Activated CD4-positive, alpha-beta T cell treated with anti-CD3 and anti-CD28 coated beads for 24 hours (primary cell): ENCODE measurements around the gene TUT1.
A peak's percentile ranks its signal among the peaks of the same experiment; 100 is the strongest.
"Not testable (repeated sequence)": the region's sequence is repeated elsewhere in the genome, so short reads cannot be mapped to it uniquely, and the experiment has no call there.

Source experiments
- DNase-seq, 2 donors: peaks; one replicate each; pipeline ENCODE4 v3.0.0-alpha.2; 2020; ENCODE audit warnings: low read depth in 2 of 2

Gene TUT1, protein sequence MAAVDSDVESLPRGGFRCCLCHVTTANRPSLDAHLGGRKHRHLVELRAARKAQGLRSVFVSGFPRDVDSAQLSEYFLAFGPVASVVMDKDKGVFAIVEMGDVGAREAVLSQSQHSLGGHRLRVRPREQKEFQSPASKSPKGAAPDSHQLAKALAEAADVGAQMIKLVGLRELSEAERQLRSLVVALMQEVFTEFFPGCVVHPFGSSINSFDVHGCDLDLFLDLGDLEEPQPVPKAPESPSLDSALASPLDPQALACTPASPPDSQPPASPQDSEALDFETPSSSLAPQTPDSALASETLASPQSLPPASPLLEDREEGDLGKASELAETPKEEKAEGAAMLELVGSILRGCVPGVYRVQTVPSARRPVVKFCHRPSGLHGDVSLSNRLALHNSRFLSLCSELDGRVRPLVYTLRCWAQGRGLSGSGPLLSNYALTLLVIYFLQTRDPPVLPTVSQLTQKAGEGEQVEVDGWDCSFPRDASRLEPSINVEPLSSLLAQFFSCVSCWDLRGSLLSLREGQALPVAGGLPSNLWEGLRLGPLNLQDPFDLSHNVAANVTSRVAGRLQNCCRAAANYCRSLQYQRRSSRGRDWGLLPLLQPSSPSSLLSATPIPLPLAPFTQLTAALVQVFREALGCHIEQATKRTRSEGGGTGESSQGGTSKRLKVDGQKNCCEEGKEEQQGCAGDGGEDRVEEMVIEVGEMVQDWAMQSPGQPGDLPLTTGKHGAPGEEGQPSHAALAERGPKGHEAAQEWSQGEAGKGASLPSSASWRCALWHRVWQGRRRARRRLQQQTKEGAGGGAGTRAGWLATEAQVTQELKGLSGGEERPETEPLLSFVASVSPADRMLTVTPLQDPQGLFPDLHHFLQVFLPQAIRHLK

GRCh38 chr11:62591448-62592145 is at the start of gene TUT1:
Gene TUT1, minus strand, starts transcription at chr11:62591523. Its CDS starts 38 bp downstream, at chr11:62591485.
- DNase-seq: peak; percentile 90

GRCh38 chr11:62632492-62632891 is 41.2 kb upstream of the TUT1 start:
- no peak for DNase-seq

GRCh38 chr11:62627713-62628112 is 36.4 kb upstream of the TUT1 start:
- DNase-seq: no peak

DNA sequence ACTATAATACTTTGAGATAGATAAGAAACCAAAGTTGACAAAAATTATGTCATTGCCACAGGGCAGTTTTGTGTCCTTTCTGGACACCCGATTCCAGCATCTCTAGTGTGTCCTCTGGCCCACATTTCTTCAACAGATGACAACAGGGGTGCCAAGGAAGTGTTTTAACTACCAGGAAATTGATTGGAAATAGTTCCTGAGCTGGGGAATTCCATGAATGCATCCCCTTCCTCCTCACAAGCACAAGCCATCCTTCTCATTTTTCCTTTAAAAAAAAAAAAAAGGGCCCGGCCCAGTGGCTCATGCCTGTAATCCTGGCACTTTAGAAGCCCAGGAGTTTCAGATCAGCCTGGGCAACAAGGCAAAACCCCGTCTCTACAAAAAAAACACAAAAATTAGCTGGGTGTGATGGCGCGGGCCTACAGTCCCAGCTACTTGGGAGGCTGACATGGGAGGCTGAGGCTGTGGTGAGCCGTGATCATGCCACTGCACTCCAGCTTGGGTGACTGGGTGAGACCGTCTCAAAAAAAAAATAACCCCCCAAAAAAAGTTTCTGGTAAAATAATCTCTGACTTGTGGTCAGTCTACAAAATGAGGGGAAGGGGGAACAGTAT is 31.3 kb upstream of the TUT1 start:
- DNase-seq: no peak

DNA sequence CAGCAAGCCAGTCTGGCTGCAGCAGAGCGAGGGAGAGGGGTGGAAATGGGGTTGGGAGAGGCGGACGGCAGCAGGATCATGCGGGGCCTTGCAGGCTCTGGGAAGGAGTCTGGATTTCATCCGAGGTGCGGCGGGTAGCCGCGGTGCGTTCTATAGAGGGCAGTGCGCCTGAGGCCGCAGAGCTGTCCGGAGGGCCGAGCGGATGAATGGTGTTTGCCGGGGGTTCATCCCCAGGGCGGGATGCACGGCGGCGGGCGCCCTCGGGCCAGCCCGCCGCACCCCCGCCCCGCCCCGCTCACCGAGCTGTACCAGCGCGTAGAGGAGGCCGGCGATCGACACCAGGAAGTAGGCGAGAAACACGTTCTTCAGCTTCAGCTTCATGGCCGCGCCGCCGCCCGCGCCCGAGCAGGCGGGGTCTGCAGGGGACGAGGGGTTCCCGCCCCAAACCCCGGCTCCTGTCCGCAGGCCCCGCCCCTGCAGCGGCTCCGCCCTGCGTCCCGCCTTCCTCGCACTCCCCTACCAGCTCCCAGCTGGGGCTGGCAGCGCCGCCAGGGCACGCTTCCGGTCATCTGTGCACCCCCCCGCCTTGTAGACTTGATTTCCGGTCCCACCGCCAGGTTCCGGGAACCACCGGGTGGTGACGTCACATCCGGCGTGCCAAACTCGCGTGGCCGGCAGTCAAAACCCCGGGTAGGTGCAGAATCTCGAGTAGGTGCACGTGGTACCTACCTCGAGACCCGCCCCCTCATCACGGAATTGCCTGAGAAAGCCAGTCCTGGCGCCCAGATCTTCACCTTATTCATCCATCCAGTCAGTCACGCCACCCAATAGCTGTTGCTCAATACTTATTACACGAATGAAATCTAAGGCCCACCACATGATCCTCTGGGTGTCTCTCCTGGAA is 30.5 kb upstream of the TUT1 start, which contains the start of gene B3GAT3:
B3GAT3 (minus strand) TSS at position 420 of the 904 bp plus-strand sequence; CDS start at position 381, 39 bp downstream.
- peak; percentile 89 to 96 for DNase-seq

DNA sequence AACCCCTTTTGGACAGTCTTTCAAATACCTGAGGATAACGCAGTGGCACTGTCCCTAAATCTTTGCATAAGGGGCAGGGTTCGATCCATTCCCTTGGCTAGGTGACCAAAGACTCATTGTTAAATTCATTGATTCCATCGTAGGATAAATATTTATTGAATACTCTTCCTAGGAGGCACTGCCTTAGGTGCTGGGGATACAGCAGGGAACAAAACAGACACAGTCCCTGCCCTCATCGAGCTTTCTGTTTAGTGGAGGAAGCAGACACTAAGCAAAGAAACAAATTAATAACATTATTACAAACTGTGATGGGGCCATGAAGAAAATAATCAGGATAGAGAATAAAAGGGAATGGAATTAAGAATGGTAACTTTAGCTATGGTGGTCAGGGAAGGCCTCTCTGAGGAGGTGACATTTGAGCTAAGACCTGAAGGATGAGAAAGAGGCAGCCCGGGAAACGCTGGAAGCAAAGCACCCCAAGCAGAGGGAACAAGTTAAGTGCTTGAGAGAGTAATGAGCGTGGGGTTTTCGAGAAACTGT is 29.8 kb upstream of the TUT1 start:
- DNase-seq: no peak

DNA sequence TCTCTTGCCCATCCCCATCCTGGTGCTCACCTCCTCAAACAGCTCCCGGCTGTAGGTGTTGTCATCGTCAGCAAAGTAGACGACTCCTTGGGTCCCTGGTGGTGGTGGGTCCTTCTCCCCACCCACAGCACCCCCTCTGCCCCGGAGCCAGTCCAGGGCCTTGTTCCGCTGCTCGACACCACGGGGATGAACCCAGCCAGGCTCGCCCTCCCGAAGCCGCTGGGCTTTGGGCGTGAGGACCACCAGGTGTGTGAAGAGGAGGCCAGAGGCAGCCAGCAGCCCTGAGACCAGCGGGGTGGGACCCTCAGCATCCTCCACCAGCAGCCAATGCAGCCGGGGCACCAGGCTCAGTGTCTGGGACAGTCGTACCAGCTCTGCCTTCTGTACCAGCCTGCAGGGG is 25.6 kb upstream of the TUT1 start:
- not testable (repeated sequence) for DNase-seq

GRCh38 chr11:62615521-62615920 is 24.2 kb upstream of the TUT1 start:
- no peak for DNase-seq

GRCh38 chr11:62614275-62614674 is 23.0 kb upstream of the TUT1 start:
- DNase-seq: peak; percentile 29 to 47

DNA sequence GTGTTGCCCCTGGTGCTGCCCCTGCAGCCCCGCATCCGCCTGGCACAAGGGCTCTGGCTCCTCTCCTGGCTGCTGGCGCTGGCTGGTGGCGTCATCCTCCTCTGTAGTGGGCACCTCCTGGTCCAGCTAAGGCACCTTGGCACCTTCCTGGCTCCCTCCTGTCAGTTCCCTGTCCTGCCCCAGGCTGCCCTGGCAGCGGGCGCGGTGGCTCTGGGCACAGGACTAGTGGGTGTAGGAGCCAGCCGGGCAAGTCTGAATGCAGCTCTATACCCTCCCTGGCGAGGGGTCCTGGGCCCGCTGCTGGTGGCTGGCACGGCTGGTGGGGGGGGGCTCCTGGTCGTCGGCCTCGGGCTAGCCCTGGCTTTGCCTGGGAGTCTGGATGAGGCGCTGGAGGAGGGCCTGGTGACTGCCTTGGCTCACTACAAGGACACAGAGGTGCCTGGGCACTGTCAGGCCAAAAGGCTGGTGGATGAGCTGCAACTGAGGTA is 22.0 kb upstream of the TUT1 start:
- DNase-seq: no peak

GRCh38 chr11:62612366-62613290 is 21.3 kb upstream of the TUT1 start, which contains the start of the genes EML3 and ROM1:
Gene EML3, minus strand, starts transcription at chr11:62612775. Its CDS starts 318 bp downstream, at chr11:62612457.
Gene ROM1, plus strand, starts transcription at chr11:62613257. Its CDS starts 25 bp downstream, at chr11:62613282.
- DNase-seq: peak; percentile 78 to 86

DNA sequence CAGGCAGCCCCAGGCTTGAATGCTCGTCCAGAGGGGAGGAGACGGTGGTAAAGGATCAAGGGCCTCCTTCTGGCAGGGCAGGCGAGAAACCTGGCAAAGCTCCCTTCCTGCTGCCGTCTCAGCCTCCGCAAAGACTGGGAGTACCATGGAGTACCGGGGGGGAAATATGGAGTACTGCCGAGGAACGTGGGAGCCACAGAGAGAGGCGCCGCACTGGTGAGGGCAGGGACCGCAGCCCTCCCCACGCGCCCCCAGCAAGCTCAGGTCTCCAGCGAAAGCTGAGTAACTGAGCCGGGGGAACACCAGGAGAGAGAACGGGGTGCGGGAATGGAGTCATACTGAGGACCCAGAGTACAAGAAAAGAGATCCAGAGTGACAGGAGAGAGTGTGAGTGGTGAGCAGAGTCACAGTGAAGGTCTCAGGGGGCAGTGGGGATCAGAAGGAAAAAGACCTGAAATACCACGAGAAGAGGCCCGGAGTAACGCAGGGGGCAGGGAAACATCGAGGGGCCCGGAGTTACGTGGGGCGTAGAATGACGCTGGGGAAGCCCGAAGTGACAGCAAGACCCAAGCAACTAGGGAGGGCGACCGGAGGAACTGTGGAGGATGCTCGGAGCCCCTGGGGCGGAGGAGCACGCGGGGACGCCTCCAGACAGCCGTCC is 20.5 kb upstream of the TUT1 start:
- peak; percentile 38 to 39 for DNase-seq

- DNase-seq: no peak
Measured at GRCh38 chr11:62610814-62611704, 19.7 kb upstream of the TUT1 start.

DNA sequence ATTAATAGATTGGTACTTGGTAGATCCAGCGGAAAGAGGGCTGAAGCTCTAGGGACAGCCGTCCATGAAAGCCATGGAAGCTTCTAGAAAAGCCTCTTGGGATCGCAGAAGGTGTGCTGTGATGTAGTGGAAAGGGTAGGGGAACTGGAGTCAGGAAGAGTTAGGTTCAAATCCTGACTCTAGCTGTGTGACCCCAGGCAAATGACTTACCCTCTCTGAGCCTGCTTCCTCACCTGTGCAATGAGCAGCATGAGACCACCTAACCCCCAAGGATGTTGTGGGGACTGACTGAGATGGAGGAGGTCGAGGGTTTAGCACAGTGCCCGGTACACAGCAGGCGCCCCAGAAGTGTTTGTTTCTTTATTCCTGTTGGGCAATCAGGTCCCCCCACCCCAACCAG is 19.1 kb upstream of the TUT1 start:
- no peak for DNase-seq

DNA sequence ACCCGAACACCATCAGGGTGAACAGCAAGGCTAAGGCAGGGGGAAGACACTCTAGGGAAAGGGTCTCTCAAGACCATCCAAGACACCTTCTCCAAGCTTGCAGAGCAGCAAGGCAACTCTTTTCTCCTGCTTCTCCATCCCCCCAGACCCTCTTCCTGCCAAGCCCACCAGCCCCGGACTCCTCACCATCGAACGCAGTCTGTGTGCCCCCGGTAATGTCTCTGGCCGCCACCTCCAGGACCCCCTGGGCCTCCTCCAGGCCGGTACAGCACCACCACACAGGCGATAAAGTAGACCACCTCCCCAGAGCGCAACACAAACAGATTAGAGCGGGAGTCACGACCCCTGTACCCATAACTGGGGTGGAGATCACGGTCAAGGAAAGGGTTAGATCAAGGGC is 17.5 kb upstream of the TUT1 start:
- DNase-seq: no peak

GRCh38 chr11:62607714-62608113 is 16.4 kb upstream of the TUT1 start:
- no peak for DNase-seq

GRCh38 chr11:62605902-62606301 is 14.6 kb upstream of the TUT1 start:
- DNase-seq: no peak
